Fibroblast of skin of right quadriceps (primary cell): ENCODE results near the gene SLC35A3.
"Not testable (repeated sequence)": the region's sequence is repeated elsewhere in the genome, so short reads cannot be mapped to it uniquely, and the experiment has no call there.

Experiments
- DNase-seq: peaks from one replicate; pipeline ENCODE4 v3.0.0-alpha.2; 2013

The SLC35A3 gene

GRCh38 chr1:99969729-99970621 lies at the start of gene SLC35A3:
Gene SLC35A3, plus strand, starts transcription at chr1:99969996. Its CDS starts 23,559 bp downstream, at chr1:99993555.
- DNase-seq, result peak; percentile 69

DNA sequence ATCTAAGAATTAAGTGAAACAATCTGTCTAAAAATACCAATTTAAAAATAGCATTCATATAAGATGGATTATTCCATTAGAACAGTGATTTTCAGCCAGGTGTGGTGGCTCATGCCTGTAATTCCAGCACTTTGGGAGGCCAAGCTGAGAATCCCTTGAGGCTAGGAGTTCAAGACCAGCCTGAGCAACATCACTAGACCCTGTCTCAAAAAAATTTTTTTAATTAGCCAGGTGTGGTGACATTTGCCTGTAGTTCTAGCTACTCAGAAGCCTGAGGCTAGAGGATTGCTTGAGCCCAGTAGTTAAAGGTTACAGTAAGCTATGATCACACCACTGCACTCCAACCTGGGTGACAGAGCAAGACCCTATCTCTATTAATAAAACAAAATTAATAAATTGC lies 35.0 kb upstream of the SLC35A3 start:
- no peak for DNase-seq

GRCh38 chr1:99935534-99935933 lies 34.3 kb upstream of the SLC35A3 start:
- DNase-seq, result no peak

DNA sequence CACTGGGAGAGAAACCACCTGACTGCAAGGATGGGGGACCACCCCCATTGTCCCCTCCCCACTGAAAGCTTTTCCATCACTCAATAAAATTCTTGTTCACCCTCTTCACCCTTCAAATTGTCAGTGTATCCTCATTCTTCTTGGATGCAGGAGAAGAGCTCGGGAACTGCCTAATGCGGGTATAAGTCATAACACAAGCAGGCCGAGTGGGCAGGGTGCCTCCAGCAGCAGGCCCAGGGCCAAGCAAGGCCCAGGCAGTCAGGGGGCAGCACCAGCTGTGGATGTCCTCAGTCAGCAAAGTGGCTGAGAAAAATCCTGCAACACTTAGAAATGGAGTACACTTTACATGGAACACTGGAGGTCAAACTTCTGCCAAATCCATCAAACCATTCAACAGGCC lies 33.7 kb upstream of the SLC35A3 start:
- no peak for DNase-seq

GRCh38 chr1:99942723-99943122 lies 27.1 kb upstream of the SLC35A3 start:
- DNase-seq, result no peak

GRCh38 chr1:99943223-99943794 lies 26.5 kb upstream of the SLC35A3 start:
- DNase-seq, result peak; percentile 75

GRCh38 chr1:99944192-99944591 lies 25.6 kb upstream of the SLC35A3 start:
- DNase-seq, result no peak

GRCh38 chr1:99945174-99945573 lies 24.6 kb upstream of the SLC35A3 start:
- no peak for DNase-seq

DNA sequence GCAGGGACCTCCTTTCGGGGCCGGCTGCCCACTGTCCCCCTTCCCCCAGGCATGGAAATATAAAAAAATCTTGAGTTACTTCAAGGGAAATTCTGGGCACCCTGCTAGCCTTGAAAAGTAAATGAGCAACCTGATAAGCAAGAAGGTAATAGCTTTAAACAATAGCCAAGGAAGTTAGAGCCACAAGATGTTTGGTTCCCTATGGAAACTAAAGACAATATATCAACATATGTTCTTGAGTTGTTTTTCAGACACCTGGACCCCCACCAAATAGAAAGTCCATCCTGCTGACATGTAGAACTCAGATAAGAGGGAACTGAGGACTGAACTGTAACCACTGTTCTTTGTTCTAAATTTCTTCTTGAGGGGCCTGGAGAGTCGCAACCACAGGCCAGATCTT lies 19.3 kb upstream of the SLC35A3 start:
- no peak for DNase-seq

GRCh38 chr1:99952522-99952921 lies 17.3 kb upstream of the SLC35A3 start:
- no peak for DNase-seq

DNA sequence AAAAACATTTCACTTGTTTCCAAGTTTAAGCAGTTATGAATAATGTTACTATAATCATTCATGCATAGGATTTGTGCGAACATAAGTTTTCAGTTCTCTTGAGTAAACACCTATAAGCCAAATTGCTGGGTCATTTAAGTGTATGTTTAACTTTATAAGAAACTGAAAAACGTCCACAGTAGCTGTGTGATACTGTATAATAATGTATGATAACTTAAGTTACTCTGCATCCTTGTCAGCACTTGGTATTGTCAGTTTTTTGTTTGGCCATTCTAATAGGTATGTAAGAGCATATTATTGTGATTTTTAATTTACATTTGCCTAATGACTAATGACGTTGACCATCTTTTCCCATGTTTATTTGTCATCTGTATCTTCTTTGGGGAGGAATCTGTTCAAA lies 14.4 kb upstream of the SLC35A3 start:
- no peak for DNase-seq

- DNase-seq, result peak; percentile 2
These were observed 13.0 kb upstream of the SLC35A3 start for GRCh38 chr1:99956755-99957154.

- no peak for DNase-seq
These were observed 12.0 kb upstream of the SLC35A3 start for GRCh38 chr1:99957818-99958217.

GRCh38 chr1:99959189-99959705 lies 10.5 kb upstream of the SLC35A3 start:
- DNase-seq, result not testable (repeated sequence)

GRCh38 chr1:99960260-99960659 lies 9.5 kb upstream of the SLC35A3 start:
- not testable (repeated sequence) for DNase-seq

- peak; percentile 60 for DNase-seq
These were observed 6.6 kb upstream of the SLC35A3 start for GRCh38 chr1:99963041-99963795.

GRCh38 chr1:99964806-99965205 lies 5.0 kb upstream of the SLC35A3 start:
- DNase-seq, result no peak

DNA sequence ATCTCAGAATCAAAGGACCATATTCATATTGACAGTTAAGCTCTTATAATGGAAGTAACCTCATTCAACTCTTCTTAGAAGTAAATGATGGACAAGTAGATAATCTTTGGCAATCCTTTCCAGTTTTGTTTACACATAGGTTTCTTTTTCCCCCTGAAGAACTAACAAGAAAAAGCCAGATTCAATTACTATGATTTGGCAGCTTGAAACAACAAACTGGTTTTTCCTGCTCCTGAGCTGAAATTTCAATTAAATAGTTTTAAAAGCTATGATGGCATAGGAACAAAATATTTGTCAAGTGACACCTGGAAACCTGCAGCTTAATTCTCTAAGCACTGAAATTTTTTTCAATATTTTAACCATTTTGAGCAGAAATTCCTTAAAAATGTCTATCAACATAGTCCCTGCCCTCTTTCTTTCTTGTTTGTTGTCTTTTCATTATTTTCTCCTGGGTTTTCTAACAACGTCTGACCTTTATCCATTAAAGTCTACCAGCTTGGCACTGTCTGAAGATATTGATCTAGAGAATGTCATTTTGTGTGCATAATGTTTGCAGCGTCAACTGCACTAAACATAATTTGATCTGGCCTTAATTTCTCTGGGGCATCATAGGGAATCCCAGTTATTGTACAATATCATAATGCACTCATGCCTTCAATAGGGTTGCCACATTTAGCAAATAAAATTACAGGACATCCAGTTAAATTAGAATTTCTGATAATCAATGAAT lies 4.0 kb upstream of the SLC35A3 start:
- no peak for DNase-seq

DNA sequence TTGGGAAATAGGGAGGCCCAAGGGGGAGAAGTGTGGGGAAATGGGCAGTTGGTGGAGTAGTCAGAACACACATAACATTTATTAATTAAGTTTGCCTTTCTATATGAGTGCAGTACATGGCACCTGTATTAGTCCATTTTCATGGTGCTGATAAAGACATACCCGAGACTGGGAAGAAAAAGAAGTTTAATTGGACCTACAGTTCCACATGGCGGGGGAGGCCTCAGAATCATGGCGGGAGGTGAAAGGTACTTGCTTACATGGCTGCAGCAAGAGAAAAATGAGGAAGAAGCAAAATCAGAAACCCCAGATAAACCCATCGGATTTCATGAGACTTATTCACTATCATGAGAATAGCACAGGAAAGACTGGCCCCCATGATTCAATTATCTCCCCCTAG lies 1.6 kb upstream of the SLC35A3 start:
- DNase-seq, result no peak

GRCh38 chr1:99969260-99969728 lies 502 bp upstream of the SLC35A3 start:
- DNase-seq, result peak; percentile 7

GRCh38 chr1:99970713-99971255 lies 988 bp downstream of the SLC35A3 start:
- DNase-seq, result no peak

DNA sequence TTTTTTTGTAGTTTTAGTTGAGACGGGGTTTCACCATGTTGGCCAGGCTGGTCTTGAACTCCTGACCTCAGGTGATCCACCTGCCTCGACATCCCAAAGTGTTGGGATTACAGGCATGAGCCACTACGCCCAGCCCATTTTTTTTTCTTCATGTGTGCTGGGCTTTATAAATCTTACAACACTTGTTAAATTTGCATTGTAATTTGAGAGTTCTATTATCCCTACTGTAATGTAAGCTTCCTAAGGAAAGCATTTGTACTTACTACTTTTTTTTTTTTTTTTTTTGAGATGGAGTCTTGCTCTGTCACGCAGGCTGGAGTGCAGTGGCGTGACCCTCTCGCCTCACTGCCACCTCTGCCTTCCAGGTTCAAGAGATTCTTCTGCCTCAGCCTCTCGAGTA lies 2.3 kb downstream of the SLC35A3 start:
- DNase-seq, result not testable (repeated sequence)
